K562 (cell line): ENCODE data around the gene TNFRSF13B.

Source experiments
- JUND ChIP-seq, 2 experiments: IDR thresholded peaks; 2 replicates in 1 of 2; 3 replicates in 1 of 2; pipeline ENCODE4 v1.6.1; 2011; ENCODE audit warnings: borderline replicate concordance in 2 of 2, low read depth in 2 of 2, low read length in 2 of 2, improper control_type of control experiment in 1 of 2, missing biosample characterization in 1 of 2, missing genetic modification characterization in 1 of 2, missing genetic modification reagents in 1 of 2
- MTA2 ChIP-seq: fragments of 450-650 bp; IDR thresholded peaks from 2 replicates; pipeline ENCODE4 v1.6.1; 2016; ENCODE audit warnings: low read depth
- SMARCC2 ChIP-seq: fragments of 450-650 bp; IDR thresholded peaks from 2 replicates; pipeline ENCODE4 v1.6.1; 2017; ENCODE audit warnings: antibody characterized with exemption, moderate library complexity, mild to moderate bottlenecking, low read depth
- ZFX ChIP-seq: sonication (generic); formaldehyde crosslinking; IDR thresholded peaks from 2 replicates; pipeline ENCODE4 v1.8.0; 2022; ENCODE audit warnings: mild to moderate bottlenecking, missing genetic modification reagents, moderate library complexity
- ZNF311 ChIP-seq: fragments of 250-450 bp; sonication (Bioruptor Pico); IDR thresholded peaks from 2 replicates; pipeline ENCODE4 v1.4.0; 2020; ENCODE audit warnings: mild to moderate bottlenecking, moderate library complexity
- TF ChIP-seq, protein P1 (sequence below): fragments of 250-450 bp; sonication (Bioruptor Pico); IDR thresholded peaks from 2 replicates; pipeline ENCODE4 v1.4.0; 2020; ENCODE audit warnings: mild to moderate bottlenecking, moderate library complexity
- TF ChIP-seq, protein P2 (sequence below): sonication (generic); formaldehyde crosslinking; IDR thresholded peaks from 2 replicates; pipeline ENCODE4 v1.9.0; 2022; ENCODE audit warnings: mild to moderate bottlenecking, missing genetic modification reagents

DNA sequence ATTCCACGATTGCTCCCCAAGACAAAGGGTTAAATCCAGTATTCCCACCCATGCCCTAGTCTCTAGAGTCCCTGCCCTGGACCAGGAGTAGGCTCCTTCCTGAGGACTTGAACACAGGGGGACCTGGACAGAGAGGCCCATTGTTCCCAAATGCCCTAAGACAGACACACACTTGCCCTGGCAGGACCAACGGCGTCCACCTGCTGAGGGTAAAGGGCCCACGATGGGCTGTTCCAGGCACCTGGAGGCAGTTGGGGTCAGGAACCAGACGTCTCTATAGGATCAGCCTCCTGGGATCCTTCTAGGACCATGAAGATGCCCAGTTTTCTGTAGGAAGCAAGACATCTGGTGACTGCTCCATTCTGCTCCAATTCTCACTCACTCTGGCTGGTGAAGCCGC, 39.3 kb downstream of the TNFRSF13B start:
- TF ChIP-seq JUND (IDR thresholded peaks at IDR 0.05; ENCODE audit: borderline replicate concordance, low read depth, low read length) = no peak
- no peak for TF ChIP-seq JUND (tag; IDR thresholded peaks at IDR 0.05; ENCODE audit: borderline replicate concordance, low read depth, low read length)
- TF ChIP-seq, protein P1, sequence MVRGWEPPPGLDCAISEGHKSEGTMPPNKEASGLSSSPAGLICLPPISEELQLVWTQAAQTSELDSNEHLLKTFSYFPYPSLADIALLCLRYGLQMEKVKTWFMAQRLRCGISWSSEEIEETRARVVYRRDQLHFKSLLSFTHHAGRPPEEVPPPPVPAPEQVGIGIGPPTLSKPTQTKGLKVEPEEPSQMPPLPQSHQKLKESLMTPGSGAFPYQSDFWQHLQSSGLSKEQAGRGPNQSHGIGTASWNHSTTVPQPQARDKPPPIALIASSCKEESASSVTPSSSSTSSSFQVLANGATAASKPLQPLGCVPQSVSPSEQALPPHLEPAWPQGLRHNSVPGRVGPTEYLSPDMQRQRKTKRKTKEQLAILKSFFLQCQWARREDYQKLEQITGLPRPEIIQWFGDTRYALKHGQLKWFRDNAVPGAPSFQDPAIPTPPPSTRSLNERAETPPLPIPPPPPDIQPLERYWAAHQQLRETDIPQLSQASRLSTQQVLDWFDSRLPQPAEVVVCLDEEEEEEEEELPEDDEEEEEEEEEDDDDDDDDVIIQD (CRISPR knock-in tag) = no peak
- TF ChIP-seq, protein P2, sequence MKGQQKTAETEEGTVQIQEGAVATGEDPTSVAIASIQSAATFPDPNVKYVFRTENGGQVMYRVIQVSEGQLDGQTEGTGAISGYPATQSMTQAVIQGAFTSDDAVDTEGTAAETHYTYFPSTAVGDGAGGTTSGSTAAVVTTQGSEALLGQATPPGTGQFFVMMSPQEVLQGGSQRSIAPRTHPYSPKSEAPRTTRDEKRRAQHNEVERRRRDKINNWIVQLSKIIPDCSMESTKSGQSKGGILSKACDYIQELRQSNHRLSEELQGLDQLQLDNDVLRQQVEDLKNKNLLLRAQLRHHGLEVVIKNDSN (CRISPR knock-in tag) = no peak
- no peak for TF ChIP-seq SMARCC2
- no peak for TF ChIP-seq ZFX (CRISPR knock-in tag)
- no peak for TF ChIP-seq MTA2
- no peak for TF ChIP-seq ZNF311 (CRISPR knock-in tag)
